MCF 10A (cell line): ENCODE data around the gene SPI1. TPM values are rescaled to one million over a fixed set of nuclear protein-coding genes. Genes with fewer than 3 reads are reported as not detected.
A peak's percentile ranks its signal among the peaks of the same experiment; 100 is the strongest.

Experiments used
- BruUV-seq: library from RNA; stranded (reverse); fragments of 400-500 nt; replicated peaks from 2 replicates; lab custom pipeline; 2021; lab: Mats Ljungman, UMichigan
- CTCF ChIA-PET: fragments of 300-600 bp; sonication (Branson Sonifier 250); formaldehyde crosslinking; extraction: SDS; loops from one replicate; lab custom pipeline; 2021; ENCODE audit warnings: antibody characterized with exemption, inconsistent platforms; lab: Yijun Ruan, JAX
- POLR2A ChIA-PET: fragments of 300-600, 350-650 bp; sonication (Branson Sonifier 250); formaldehyde crosslinking; extraction: SDS; loops from one replicate; lab custom pipeline; 2020; ENCODE audit warnings: antibody characterized with exemption, inconsistent platforms; lab: Yijun Ruan, JAX
- DNase-seq: peaks from one replicate; pipeline ENCODE4 v3.0.0-alpha.2; 2018; ENCODE audit not compliant: unreplicated experiment
- H3K27ac Mint-ChIP-seq: one replicate; pipeline ENCODE4 v1.8.0; 2022; ENCODE audit warnings: mild to moderate bottlenecking, low read depth, mixed read lengths; ENCODE audit not compliant: unreplicated experiment
- H3K27me3 Mint-ChIP-seq: one replicate; pipeline ENCODE4 v1.8.0; 2022; ENCODE audit warnings: mixed read lengths; ENCODE audit not compliant: insufficient read depth, unreplicated experiment
- H3K36me3 Mint-ChIP-seq: one replicate; pipeline ENCODE4 v1.8.0; 2022; ENCODE audit warnings: mild to moderate bottlenecking, moderate library complexity, mixed read lengths; ENCODE audit not compliant: insufficient read depth, unreplicated experiment
- H3K4me1 Mint-ChIP-seq: one replicate; pipeline ENCODE4 v1.8.0; 2022; ENCODE audit warnings: mixed read lengths; ENCODE audit not compliant: insufficient read depth, unreplicated experiment
- H3K4me3 Mint-ChIP-seq: one replicate; pipeline ENCODE4 v1.8.0; 2022; ENCODE audit warnings: mild to moderate bottlenecking, moderate library complexity, mixed read lengths; ENCODE audit not compliant: unreplicated experiment
- H3K9me3 Mint-ChIP-seq: one replicate; pipeline ENCODE4 v1.8.0; 2022; ENCODE audit warnings: mixed read lengths; ENCODE audit not compliant: unreplicated experiment
- intact Hi-C: fragments of 100-400 bp; cut with micrococcal nuclease; formaldehyde crosslinking; loops from 2 replicates; pipeline ENCODE4 v1.14.1; 2022
- total RNA-seq: library from RNA; stranded (reverse); gene quantifications from 2 replicates; pipeline ENCODE4 v1.2.3, GENCODE V29; 2022
- TF ChIP-seq, protein P1 (sequence below): fragments of 200-600 bp; IDR thresholded peaks from one replicate; pipeline ENCODE4 v1.8.0; 2022; ENCODE audit warnings: antibody characterized with exemption, mild to moderate bottlenecking; ENCODE audit not compliant: unreplicated experiment

SPI1 gene
- total RNA-seq, 1 experiment from 2014 or later = not detected

DNA sequence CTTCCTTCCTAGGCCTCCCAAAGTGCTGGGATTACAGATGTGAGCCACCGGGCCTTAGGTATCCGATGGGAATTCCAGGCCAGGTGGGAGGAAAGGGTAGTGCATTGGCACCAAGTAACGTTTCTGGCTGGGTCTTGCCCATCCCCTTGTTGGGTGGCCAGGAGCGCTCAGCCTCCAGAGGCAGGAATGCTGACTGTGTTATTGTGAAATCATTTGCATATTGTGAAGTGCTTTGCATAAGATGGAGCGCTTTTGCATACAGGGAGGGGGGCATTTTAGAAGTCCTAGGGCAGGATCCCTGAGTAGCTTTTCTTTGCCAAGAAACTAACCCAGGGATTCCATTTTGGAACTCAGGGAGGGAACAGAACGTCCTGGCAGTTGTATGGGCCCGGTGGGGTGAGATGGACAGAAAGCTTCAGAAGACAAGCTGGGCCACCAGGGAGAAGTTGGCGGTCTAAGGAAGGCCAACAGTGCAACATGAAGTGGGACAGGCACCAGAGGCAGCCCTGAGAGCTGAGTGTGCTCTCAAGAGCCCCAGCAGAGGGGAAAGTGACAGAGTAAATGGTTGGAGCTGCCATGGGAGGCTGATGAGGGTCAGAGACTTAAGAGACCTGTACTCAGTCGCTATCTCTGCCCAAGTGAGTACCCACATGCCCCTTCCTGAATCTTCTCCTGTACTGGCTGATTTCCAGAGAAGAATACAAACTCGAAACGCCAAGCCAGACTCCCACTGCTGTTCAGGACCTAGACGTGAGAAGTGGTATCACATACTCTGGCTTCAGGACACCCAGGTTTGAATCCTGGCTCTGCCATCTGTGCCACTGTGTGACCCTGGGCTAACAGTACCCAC, 28.8 kb upstream of the SPI1 start:
- no TSS peak for BruUV-seq
- TF ChIP-seq, protein P1, sequence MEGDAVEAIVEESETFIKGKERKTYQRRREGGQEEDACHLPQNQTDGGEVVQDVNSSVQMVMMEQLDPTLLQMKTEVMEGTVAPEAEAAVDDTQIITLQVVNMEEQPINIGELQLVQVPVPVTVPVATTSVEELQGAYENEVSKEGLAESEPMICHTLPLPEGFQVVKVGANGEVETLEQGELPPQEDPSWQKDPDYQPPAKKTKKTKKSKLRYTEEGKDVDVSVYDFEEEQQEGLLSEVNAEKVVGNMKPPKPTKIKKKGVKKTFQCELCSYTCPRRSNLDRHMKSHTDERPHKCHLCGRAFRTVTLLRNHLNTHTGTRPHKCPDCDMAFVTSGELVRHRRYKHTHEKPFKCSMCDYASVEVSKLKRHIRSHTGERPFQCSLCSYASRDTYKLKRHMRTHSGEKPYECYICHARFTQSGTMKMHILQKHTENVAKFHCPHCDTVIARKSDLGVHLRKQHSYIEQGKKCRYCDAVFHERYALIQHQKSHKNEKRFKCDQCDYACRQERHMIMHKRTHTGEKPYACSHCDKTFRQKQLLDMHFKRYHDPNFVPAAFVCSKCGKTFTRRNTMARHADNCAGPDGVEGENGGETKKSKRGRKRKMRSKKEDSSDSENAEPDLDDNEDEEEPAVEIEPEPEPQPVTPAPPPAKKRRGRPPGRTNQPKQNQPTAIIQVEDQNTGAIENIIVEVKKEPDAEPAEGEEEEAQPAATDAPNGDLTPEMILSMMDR = no peak
- CTCF ChIA-PET = interaction anchor here (0.6 to 2.6 kb wide), 11 partner anchors 9 to 746 kb away, joined by 3 to 24 read pairs (median 3); partner anchors contain the start of genes PSMC3 and SPI1
- intact Hi-C loops = loop anchor here (5.0 kb wide), 1 partner anchor 230 kb away; the partner anchor contains the start of gene ARFGAP2
- DNase-seq = no peak
- H3K27me3 Mint-ChIP-seq = no peaks in the 10 kb centered on the region
- H3K4me3 Mint-ChIP-seq = peak overlapping the region; percentile 93
- no peaks in the 10 kb centered on the region for H3K9me3 Mint-ChIP-seq
- H3K4me1 Mint-ChIP-seq = peaks cover 24% of the 10 kb centered on the region
- peaks cover 19% of the 10 kb centered on the region for H3K36me3 Mint-ChIP-seq
- POLR2A ChIA-PET = interaction anchor here (0.8 to 5.9 kb wide), 10 partner anchors 10 to 192 kb away, joined by 3 to 75 read pairs (median 4); partner anchors contain the start of genes ACP2, CELF1, DDB2 and PSMC3
- H3K27ac Mint-ChIP-seq = peak overlapping the region; percentile 98

DNA sequence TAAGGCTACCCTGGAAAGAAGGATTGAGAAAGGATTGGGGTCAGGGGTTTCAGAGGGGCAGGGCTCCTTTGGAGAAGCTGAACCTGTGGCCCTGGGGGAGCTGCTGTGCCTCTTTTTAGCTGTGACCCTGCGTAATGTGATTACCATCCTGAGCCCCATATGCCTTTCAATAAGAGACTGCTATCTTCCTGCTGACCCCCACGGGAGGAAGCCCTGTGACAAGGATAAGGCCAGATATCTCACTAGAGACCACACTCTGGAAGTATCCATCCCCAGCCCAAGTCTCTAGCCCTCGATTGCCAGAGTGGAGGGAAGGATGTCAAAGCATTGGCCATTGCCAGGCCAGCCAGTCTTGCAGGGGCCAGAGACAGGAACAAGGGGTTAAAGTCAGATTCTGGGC, 25.2 kb upstream of the SPI1 start:
- ChIA-PET CTCF (interaction anchor here (0.7 to 4.0 kb wide), 5 partner anchors 9 to 50 kb away, joined by 3 to 28 read pairs (median 3); no protein-coding TSS in a partner anchor), POLR2A (no interaction called here)
- BruUV-seq = no TSS peak
- Mint-ChIP-seq H3K27ac (peak overlapping the region; percentile 18), H3K4me1 (peaks cover 11% of the 10 kb centered on the region), H3K4me3 (no peak overlapping the region), H3K36me3 (no peaks in the 10 kb centered on the region), H3K27me3 (no peaks in the 10 kb centered on the region), H3K9me3 (no peaks in the 10 kb centered on the region)
- no peak for DNase-seq
- TF ChIP-seq, protein P1 = no peak
- intact Hi-C loops = no loop called here

DNA sequence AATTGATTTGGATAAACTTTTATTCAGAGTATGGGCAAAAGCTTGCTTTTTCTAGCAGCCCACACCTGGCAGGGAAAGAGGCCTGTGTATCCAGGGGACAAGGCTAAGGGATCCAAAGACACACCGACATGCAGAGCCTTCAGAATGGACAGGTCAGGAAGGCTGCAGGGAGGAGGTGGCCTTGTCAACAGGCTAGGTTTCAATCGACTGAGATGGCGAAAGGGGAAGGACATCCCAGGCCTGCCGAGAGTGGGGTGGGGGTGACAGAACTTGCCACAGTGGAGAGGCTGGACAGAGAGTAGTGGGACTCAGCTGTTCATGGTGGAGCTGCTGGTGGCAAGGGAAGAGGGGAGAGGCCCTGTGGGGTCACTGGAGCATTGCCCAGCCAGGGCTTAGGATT, 24.8 kb upstream of the SPI1 start:
- CTCF ChIA-PET = interaction anchor here (0.7 to 4.0 kb wide), 6 partner anchors 9 to 225 kb away, joined by 3 to 28 read pairs (median 4); no protein-coding TSS in a partner anchor
- H3K4me1 Mint-ChIP-seq = peaks cover 11% of the 10 kb centered on the region

More for the DNA sequence above, 24.8 kb upstream of the SPI1 start:
- H3K9me3 Mint-ChIP-seq = no peaks in the 10 kb centered on the region
- TF ChIP-seq, protein P1 = no peak
- intact Hi-C loops = no loop called here
- no peak for DNase-seq
- H3K27me3 Mint-ChIP-seq = no peaks in the 10 kb centered on the region
- POLR2A ChIA-PET = no interaction called here
- H3K27ac Mint-ChIP-seq = peak overlapping the region; percentile 18
- no peaks in the 10 kb centered on the region for H3K36me3 Mint-ChIP-seq
- no TSS peak for BruUV-seq
- no peak overlapping the region for H3K4me3 Mint-ChIP-seq
